HG03066 (cell line): Measurements from ENCODE around the gene RABGGTA.
"Not testable (repeated sequence)": the region's sequence is repeated elsewhere in the genome, so short reads cannot be mapped to it uniquely, and the experiment has no call there.

ENCODE experiments used
- ATAC-seq: cut with Tn5 transposase; IDR thresholded peaks from one replicate; pipeline ENCODE4 v1.9.1; 2021; ENCODE audit warnings: low read depth; ENCODE audit not compliant: unreplicated experiment

RABGGTA gene

DNA sequence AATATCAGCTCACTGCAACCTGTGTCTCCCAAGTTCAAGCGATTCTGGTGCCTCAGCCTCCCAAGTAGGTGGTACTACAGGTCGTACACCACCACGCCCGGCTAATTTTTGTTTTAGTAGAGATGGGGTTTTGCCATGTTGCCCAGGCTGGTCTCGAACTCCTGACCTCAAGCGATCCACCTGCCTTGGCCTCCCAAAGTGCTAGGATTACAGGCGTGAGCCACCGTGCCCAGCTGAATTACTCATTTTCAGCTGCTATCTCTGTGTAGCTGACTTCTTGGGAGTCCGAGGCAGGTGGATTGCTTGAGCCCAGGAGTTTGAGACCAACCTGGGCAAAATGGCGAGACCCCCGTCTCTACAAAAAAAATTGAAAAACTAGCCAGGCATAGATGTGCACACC, 26.0 kb downstream of the RABGGTA start:
- ATAC-seq = not testable (repeated sequence)

DNA sequence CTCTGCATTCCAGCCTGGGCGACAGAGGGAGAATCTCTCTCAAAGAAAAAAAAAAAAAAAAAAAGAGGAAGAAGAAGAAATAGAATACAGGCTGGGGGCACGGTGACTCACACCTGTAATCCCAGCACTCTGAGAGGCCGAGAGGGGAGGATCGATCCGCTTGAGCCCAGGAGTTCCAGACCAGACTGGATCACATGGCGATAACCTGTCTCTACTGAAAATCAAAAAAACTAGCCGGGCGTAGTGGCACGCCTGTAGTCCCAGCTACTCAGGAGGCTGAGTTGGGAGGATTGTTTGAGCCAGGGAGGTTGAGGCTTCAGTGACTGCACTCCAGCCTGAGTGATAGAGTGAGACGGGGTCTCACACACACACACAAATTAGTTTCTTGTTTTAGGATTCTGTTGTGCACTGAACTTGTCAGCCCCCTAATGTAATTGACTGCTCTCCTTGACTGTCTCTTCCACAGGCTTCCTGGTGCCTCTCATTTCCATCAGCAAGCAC, 28.0 kb downstream of the RABGGTA start:
- ATAC-seq = no peak

DNA sequence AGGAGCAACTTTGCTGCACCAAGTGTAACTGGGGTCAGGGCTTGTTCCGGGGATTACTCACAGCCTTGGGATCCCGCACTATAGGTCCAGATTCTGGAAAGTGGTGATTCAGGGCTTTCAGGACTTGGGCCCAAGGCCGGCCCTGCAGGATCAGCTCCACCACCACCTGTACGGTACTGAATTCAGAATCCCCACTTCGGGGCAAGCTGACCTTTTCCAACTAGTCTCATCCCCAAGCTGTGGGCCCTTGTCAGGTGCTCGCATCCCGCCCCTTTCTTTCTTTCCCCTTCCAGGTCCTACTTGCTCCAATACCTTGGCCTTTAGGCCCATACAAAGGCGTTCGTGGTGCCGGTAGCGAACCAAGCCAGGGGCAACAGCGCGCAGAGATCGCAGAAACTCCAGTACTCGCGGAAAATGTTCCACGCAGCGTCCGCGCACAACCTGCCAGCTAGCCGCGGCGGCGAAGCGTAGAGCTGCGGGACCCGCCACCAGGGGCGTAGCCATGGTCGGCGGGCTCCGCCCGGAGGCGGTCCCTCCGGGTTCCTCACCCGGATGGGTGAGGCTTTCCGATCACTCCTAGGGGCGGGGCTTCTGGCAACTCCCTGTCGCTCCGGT, 29.5 kb downstream of the RABGGTA start:
- peak; percentile 74 for ATAC-seq

DNA sequence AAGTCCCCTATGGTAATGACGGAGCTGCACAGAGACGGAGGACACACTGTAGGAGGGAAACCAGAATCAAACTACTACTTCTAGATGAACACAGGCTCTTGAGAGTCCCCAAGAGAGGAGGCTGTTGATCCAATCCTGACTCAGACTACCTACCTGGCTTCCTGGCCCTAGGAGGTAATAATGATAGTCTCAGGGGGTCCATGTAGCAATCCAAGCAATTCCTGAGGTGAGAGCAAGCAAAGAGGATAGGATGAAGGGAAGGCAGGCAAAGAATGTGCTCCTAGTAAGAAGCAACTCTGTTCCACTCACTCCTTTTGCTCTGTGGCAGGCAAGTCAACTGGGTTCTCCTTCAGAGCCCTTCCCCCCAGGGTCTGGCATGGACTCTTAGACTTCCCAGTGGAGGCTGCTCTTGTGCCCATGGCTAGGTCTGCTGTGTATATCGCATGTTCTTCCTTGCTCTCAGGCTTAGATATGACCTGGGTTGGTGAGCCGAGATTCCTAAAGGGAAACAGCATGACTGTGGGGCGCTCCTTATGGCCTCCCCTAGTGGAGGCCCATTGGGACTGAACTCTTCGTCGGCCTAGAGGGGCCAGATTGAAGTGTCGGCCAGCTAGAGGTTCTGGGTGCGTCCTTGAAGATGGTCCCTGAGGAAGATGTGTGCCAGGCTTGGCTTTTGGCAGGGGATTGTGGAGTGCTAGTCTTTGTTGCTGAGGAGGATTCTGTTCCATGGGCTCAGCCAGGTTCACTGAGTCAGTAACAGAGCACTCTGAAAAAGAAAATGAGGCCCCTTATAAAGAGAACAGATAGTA, 31.1 kb downstream of the RABGGTA start:
- ATAC-seq = no peak

DNA sequence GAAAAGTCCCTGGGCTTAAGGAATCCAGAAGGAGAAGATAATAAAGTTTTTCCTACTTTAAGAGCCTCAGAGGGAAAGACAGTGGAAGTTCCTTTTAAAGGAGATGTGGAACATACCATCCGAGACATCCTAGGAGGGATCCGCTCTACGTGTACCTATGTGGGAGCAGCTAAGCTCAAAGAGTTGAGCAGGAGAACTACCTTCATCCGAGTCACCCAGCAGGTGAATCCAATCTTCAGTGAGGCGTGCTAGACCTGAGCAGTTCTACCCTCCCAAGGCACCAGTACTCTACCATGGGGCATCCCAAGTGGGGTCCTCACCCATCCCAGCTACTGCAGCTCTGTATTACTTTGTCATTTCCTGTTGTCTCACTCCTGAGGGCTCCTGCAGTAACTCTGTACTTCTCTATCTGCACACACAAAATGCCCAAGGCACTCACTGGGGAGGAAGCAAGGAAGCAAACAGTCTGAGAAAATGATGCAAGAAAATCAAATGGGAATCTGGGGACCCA, 32.8 kb downstream of the RABGGTA start:
- no peak for ATAC-seq

DNA sequence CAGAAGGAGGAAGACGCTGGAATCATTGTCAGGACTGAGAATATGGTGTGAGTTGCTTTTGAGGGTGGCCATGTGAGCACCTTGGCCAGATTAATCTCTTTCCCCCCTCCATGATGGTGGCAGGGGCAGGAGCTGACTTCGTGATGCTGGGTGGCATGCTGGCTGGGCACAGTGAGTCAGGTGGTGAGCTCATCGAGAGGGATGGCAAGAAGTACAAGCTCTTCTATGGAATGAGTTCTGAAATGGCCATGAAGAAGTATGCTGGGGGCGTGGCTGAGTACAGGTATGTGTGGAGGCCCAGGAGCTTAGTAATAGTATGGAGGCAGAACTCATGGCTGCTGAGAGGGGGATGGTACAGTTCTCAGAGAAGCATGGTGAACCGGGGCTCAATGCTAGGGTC, 33.3 kb downstream of the RABGGTA start:
- no peak for ATAC-seq

DNA sequence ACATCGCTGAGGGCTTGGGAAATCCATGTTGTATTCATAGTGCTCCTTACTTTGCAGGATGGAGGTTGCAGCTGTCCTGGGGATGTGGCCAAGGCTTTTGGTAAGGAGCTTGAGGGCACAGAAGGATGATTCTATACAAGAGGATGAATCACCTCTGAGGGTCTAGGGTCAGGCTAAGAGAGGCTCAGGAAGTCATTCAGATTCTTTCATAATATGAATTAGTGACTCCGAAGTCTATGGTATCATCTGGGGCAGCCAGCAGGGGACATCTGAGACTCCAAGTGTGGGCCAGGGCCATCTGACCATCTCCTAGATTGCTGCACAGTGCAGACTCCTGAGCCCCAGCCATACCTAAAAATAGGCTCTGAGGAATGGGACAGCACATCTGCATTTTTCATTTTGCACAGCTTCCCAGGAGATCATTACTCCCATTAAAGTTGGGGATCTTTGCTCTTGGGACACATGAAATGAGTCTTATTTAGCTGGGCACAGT, 33.9 kb downstream of the RABGGTA start:
- ATAC-seq = no peak

DNA sequence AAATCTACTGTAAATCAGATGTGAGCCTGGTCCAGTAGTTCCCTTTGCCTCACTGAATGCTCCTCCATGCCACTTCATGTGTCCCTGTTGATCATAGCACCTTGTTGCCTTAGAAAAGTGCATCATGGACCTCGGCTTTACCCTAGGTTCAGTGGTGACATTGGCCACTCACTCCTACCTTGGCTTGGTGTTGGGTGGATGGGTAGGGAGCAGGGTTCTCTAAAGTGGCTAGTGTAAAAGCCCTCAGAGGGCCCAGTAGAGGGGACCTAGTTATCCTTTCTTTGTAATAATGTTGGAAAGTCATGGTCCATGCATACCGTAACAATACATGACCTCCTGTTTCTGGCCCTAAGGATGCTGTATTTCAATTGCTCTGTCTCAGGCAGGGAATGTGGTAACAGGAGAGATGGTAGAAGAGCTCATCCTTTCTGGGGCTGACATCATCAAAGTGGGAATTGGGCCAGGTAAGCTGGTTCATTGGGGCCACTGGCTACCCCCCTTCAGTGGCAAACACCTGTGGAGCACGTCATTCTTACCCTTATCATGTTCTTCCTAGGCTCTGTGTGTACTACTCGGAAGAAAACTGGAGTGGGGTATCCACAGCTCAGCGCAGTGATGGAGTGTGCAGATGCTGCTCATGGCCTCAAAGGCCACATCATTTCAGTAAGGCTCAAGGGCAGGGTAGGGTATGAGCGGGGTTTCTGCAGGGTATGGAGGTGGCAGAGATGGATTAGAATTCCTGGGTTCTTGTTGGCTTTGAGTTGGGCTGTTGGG, 34.5 kb downstream of the RABGGTA start:
- ATAC-seq = no peak

DNA sequence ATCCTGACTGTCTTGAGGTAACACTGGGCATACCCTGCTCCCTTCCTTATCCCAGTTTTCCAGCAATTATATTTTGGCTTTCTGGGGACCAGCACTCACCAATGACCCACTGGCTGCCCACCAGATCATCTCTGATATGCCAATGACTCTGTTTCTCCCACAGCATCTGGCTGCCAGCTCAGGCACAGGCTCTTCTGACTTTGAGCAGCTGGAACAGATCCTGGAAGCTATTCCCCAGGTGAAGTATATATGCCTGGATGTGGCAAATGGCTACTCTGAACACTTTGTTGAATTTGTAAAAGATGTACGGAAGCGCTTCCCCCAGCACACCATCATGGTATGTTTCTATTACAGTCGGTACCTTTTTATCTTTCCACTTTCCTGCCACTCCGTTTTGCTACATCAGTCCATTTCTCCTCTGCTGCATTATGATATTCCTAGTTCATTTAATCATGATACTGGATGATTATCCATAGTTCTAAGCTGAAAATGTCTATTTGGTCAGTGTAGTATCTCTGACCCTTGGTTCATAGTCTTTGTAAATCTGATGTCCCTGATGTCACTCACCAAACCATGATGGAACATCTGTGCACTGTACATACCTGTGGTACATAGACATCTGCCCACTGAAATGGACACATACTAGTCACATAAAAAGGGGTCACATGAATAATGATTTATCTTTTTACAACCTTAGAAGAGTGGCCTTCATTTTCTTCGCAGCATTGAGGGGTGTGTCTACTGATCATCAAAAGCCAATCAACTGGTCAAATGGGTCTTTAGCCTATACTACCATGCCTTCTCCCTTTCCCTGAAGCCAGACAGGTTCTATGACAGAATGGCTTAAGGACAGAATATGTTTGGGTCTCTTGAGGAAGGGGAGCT, 35.4 kb downstream of the RABGGTA start:
- no peak for ATAC-seq

DNA sequence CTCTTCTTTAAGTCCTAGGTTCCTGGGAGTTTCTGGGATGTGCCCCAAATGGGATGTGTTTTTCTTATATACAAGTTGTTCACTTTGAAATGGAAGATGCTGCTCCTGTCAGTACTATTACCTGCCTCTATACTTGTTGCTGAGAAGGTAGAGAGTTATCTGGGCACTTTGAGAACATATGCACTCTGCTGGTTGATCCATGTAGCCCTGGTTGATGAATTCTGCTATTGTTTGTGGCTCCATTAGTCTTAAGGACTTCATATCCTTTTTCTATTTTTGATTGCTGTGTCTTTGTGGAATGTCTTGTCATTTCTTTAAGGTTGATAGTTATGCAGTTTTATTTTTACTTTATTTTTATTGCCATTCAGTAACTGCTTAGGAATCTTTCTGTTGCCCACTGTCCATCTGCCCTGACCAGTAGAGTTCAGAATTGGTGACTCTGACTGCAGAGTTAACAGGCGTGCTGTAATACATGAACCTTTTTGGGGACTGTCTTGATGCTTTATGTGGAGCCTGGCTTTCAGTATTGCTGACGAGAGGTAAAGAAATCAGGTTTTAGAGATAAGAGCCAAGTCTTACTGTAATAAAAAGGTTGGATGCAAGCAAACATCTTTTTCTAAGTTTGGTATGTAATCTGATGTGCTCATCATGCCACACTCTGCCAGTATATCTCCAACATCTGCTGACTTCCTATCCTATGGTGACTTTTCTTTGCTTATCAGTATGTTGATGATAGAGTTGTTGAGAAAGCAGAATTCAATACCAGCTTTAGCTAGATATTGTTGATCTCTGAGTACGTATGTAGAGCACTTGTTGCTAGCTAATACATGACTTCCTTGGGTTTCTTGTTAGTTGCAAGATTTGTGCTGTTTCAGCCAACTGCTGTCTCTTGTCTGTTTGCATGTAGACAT, 37.0 kb downstream of the RABGGTA start:
- no peak for ATAC-seq

DNA sequence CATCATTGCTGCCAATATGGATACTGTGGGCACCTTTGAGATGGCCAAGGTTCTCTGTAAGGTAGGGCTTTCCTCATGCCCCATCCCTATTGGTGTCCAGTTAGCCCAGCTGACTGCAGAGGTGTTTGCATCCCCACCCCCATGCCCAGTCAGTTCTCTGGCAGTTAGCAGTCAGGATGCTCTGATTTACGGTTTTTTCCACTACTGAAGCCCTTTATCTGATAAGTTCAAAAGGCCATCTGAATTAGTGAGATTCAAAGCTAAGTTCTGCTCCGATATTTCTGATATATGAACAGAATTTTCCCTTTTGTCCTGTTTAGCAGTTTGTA, 37.9 kb downstream of the RABGGTA start:
- no peak for ATAC-seq

DNA sequence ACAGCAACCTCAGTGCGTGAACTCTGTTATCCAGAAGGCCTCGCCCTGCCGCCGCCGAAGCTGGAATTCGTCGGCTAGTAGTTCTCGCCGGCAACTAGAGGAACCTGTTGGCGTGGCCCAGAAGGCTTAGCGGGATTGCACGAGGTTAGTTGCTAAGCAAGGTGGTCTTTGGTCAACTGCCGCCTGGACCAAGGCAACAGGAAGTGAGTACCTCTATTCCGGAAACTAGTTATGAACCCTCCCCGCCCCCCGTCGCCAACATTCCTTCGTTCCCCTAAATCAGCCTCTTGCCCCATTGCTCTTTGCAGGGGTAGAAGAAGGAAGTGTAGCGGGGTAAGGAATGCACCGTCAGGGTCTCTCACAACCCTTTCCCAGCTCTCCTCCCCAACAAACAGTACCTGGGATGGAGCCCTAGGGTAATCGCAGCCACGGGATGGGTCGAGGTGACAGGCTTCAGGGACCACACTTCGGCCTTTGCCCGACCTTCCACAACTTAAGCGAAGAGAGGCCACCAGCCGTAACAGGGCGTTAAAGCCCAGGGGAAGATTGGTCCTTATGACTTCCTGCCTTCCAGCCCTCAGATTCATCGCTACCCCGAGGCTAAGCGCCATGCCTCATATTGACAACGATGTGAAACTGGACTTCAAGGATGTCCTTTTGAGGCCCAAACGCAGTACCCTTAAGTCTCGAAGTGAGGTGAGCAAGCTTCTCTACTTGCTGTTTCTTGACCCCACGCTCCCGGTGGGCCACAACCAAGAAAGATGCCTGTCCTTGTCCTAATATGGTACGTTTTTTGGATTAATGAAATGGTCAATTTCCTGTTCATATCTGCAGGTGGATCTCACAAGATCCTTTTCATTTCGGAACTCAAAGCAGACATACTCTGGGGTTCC, 38.5 kb downstream of the RABGGTA start, which contains the start of gene GMPR2:
GMPR2 (plus strand) TSS at position 285 of the 893 bp plus-strand sequence; CDS start at position 610, 325 bp downstream.
- peak; percentile 56 for ATAC-seq

DNA sequence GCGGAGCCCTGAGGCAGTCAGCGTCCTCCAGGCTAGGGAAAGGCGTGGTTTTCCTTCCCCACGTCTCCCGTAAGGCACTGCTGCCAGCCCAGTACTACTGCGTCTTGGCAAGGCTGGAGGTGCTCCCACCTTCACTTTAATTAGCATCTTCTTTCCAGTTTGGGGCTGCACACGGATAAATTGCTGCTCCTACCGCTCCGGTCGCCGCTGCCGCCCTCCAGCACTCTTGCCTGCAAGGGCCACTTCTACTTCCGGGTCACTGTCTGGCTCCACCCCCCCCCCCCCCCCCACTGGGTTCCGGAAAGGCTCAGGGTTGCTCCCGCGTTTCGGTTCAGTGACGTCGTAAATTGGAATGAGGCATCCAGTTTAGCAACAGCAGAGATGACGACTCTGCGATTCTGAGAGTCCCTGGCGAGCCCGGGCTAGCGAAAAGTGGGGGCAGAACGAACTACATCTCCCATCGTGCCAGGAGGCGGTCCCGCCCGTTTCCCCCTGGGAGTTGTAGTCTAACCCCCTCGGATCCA, 39.2 kb downstream of the RABGGTA start, which contains the start of gene NEDD8:
NEDD8 (minus strand) TSS at position 247 of the 524 bp plus-strand sequence; CDS start at position 147, 100 bp downstream.
- ATAC-seq = peak; percentile 78

DNA sequence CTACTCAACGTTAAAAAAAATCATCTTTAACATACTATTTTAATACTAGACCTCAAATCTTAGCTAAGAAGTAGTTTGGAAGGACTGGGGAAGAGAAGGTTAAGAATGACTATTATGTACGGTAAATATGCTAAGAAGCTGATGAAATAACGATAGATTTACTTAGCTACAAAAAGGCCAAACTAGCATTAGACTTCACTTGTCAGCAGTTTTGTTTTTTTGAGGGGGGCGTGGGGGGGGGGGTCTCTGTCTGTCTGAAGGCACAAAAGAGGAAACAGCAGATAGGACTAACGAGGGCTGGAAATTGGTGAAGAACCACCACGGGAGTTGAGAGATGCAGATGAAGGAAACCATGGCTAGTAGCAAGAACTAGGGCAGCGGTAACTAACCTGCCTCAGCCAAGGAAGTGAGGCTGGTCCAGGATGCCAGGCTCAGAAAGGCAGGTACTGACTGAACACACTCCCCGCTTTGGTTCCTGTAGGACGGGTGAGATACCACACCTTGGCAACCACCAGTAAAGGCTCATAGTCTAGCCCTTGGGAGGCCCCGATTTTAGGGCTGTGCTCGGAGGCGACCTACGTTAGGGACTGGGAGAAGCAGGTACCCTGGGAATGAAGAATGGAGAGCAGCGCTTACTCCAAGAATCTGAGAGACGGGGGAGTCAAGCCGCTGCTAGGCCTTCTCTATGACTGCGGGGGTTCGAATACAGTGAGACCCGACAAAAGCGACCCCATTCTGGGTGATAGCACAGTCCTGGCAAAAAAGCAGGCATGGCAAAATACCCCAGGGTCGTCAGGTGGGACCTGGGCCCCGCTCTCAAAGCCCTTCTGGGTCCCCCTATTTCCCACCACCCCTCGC, 39.9 kb downstream of the RABGGTA start:
- no peak for ATAC-seq

DNA sequence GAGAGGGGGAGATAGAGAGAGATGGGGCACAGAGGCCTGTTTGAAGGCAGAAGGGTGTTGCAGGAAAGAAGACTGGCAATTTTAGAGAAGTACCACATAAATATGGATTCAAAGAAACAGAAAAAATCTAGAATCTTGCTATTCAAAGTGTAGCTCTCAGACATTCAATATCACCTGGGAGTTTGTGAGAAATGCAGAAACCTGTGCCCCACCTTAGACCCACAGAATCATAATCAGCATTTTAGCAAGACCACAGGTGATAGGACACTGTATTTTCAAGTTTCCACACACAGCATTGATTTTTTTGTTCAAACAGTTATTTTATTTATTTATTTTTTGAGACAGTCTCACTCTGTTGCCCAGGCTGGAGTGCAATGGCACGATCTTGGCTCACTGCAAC, 42.5 kb downstream of the RABGGTA start:
- ATAC-seq = no peak

DNA sequence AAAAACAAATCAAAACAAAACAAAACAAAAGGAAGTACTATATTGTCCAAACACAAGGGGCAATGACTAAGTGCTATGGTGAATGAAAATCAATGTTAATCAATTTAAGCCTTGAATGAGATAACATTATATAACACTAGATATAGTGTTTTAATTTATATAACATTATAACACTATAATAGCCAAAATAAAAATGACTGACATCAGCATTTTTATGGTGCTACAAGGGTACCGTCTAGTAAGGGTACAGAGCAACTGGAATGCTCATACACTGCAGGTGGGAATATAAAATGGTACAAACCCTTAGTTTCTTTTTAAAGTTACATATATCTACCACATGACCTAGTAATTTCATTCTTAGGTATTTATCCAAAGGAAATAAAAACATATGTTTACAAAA, 44.9 kb downstream of the RABGGTA start:
- ATAC-seq = no peak

DNA sequence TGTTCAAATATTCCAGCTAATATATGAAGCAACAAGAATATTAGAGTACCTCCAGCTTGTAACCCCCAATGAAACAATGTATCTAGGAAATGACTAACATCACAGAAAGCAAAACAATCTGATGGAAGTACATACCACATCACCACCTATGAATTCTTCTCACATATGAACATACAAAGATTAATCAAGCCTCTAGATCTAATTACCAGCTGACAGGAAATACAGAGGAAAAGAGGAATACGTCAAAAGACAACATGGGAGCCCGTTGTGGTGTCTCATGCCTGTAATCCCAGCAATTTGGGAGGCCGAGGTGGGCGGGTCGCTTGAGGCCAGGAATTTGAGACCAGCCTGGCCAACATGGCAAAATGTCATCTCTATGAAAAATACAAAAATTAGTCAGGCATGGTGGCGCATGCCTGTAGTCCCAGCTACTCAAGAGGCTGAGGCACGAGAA, 46.8 kb downstream of the RABGGTA start:
- ATAC-seq = no peak
